Small intestine (tissue), 7 donors: ENCODE data around the gene UBE3B. TPM values are rescaled to one million over a fixed set of nuclear protein-coding genes. Genes with fewer than 3 reads are reported as not detected.

ENCODE experiments used
- DNase-seq, 2 donors: peaks; one replicate each; pipeline versions ENCODE4 v3.0.0 to v3.0.0-alpha.2; 2013
- FAIRE-seq: peaks from 2 replicates; lab custom pipeline; 2012; peaks lifted over from hg19 to GRCh38; lab: Jason Lieb, UNC
- H3K27ac ChIP-seq, 3 donors: one replicate each; pipeline ENCODE4 v1.5.1; 2013; ENCODE audit warnings: low read length in 2 of 3, mild to moderate bottlenecking in 2 of 3, control low read depth in 1 of 3, inconsistent platforms in 1 of 3, low read depth in 1 of 3, moderate library complexity in 1 of 3
- H3K27me3 ChIP-seq, 3 donors: one replicate each; pipeline ENCODE4 v1.6.1; 2013; ENCODE audit warnings: low read length in 3 of 3, inconsistent platforms in 1 of 3; ENCODE audit not compliant: control insufficient read depth in 3 of 3, insufficient read depth in 3 of 3
- H3K36me3 ChIP-seq, 3 donors: one replicate each; pipeline ENCODE4 v1.6.1; 2013; ENCODE audit warnings: low read length in 3 of 3, inconsistent platforms in 1 of 3, low read depth in 1 of 3, mild to moderate bottlenecking in 1 of 3, moderate library complexity in 1 of 3; ENCODE audit not compliant: control insufficient read depth in 3 of 3, insufficient read depth in 2 of 3
- H3K4me1 ChIP-seq, 3 donors: one replicate each; pipeline ENCODE4 v1.6.1; 2013; ENCODE audit warnings: low read length in 2 of 3, inconsistent platforms in 1 of 3, low read depth in 1 of 3, mild to moderate bottlenecking in 1 of 3, moderate library complexity in 1 of 3; ENCODE audit not compliant: control insufficient read depth in 3 of 3, insufficient read depth in 2 of 3
- H3K4me3 ChIP-seq, 3 donors: one replicate each; pipeline ENCODE4 v1.5.1; 2013; ENCODE audit warnings: low read length in 3 of 3, control low read depth in 1 of 3, inconsistent platforms in 1 of 3, low read depth in 1 of 3, mild to moderate bottlenecking in 1 of 3, moderate library complexity in 1 of 3
- H3K9me3 ChIP-seq, 2 donors: one replicate each; pipeline ENCODE4 v1.6.1; 2013; ENCODE audit warnings: low read depth in 1 of 2, low read length in 1 of 2; ENCODE audit not compliant: control insufficient read depth in 2 of 2, insufficient read depth in 1 of 2
- WGBS, 3 donors: extraction: QIAGEN DNeasy Blood & Tissue Kit; methylation state at CpG; one replicate each; pipeline ENCODE4 v1.1.7; 2013; 5-methylcytosine and 5-hydroxymethylcytosine counted together
- polyA plus RNA-seq, 4 donors: library from polyadenylated mRNA; stranded (reverse) in 3 of 4; unstranded in 1 of 4; fragments of 200-250 nt in 3 of 4; fragments of 120-200 nt in 1 of 4; gene quantifications; one replicate each; pipeline versions ENCODE4 v1.2.1 to v1.2.3, GENCODE V29; 2013
- donor health status: healthy with polysubstance abuse.
- donor health status: control.
- donor health status: control.
- donor health status: Bipolar disorder and iron deficiency.
- donor health status: healthy.

Gene UBE3B
- polyA plus RNA-seq, 4 donors = 13.0 to 33.2 (median 13.3) TPM

DNA sequence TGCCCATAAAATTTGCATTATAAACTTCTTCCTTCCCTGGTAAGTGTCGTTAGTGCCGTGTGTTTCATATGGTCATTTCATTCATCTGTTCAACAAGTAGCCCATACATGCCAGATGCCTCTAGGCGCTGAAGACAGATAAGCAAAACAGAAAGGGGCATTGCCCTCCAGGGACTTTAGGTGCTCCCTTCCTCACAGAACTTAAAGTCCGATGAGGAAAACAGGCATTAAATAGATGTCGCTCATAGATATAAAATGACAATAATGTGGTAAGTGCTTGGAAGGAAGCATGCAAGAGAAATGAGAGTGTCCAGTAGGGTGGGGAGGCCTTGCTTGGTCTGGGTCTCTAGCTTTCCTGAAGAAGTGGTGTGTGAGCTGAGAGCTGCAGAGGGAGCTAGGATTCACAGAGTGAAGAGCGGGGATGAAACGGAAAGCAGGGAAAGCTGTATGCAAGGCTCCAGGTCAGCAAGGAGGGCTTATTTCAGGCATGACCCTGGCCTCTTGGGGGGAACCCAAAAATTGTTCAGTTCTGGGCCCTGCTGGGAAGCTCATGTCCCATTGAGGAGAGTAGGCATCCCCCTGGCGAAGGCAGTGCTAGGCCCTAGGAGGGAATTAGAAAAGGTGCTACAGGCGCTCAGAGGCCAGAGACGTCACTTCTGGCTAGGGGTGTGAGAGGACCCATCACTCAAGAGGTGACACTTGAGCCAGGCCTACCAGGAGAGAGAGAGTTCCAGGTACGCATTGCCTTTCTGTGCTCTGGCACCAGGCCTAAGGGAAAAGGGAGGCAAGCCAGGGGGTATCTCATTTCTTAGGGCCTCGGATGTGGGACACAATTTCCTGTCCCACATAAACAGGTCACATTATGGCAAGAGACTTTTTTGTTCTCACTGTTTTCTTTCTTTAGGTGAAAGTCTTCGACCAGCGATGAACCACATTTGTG is 11.9 kb downstream of the UBE3B start:
- 95 to 98% (median 96%) methylated on average over 14 of the region's 14 CpGs for WGBS, 3 donors
- DNase-seq (no peak), FAIRE-seq (no peak)
- no peaks in the 10 kb centered on the region for H3K27me3 ChIP-seq
- H3K4me1 ChIP-seq = no peaks in the 10 kb centered on the region
- no peak overlapping the region for H3K27ac ChIP-seq
- H3K36me3 ChIP-seq = peaks cover 22 to 65% (median 41%) of the 10 kb centered on the region in 3 donors
- H3K4me3 ChIP-seq = no peak overlapping the region
- no peaks in the 10 kb centered on the region for H3K9me3 ChIP-seq

DNA sequence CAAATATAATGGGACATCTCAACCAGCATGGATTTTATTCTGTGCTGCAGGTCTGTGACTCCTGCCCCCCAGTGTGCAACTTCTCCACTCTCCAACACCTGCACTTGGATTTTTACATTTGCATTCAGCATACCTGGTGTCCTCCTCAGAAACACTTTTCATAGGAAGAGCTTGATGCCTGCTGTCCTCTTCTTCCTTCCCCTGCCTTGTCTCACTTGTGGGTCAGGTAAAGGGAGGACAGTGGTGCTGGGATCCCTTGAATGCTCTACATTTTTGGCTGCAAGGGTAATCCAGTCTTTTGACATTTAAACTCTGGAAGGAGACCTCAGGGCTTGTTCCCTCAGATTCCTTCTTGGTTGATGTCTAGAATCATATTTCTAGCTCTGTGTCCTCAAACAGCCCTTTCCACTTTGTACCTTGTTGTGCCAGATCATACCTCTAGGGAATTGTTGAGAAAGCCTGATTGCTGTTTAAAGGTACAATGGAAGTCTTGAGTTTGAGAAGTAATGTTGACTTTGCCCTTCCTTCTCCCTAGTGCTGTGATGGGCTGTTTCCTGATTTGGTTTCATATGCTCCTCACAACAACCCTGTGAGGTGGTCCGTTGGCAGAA is 12.6 kb downstream of the UBE3B start:
- H3K27ac ChIP-seq = no peak overlapping the region
- 83 to 89% (median 85%) methylated on average over 1 of the region's 1 CpG for WGBS, 3 donors
- FAIRE-seq (no peak), DNase-seq (no peak)
- no peaks in the 10 kb centered on the region for H3K9me3 ChIP-seq
- H3K27me3 ChIP-seq = no peaks in the 10 kb centered on the region
- no peaks in the 10 kb centered on the region for H3K4me1 ChIP-seq
- no peak overlapping the region for H3K4me3 ChIP-seq
- H3K36me3 ChIP-seq = peaks cover 22 to 60% (median 45%) of the 10 kb centered on the region in 3 donors

DNA sequence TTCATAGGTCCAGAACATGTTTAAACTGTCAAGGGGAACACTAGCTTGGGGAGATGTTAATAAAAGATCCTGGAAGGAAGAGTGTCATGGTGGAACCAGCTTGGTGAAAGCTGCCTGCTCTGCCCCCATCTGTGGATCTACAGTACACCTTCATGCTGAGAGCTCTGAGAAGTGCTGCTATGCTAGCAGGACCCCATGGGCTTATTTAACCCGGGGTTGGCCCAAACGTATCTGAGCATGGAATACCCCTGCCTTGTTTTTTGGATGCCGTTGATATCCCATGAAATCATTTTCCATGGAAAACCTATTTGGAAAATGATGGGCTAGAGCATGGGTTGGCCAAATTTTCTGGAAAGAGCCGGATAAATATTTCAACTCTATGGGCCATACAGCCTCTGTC is 14.2 kb downstream of the UBE3B start:
- WGBS, 3 donors = 94 to 96% (median 96%) methylated on average over 4 of the region's 4 CpGs
- peaks cover 18 to 55% (median 39%) of the 10 kb centered on the region in 3 donors for H3K36me3 ChIP-seq

DNA sequence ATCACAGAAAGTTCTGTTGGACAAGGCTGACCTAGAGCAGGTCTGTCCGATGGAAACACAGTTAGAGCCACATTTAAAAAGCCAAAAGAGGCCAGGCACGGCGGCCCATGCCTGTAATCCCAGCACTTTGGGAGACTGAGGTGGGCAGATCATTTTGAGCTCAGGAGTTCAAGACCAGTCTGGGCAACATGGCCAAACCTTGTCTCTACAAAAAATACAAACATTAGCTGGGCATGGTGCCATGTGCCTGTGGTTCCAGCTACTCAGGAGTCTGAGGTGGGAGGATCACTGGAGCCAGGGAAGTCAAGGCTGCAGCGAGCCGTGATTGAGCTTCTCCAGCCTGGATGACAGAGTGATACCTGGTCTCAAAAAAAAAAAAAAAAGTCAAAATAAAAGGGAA is 14.9 kb downstream of the UBE3B start:
- peaks cover 18 to 48% (median 38%) of the 10 kb centered on the region in 3 donors for H3K36me3 ChIP-seq
- no peaks in the 10 kb centered on the region for H3K4me1 ChIP-seq
- WGBS, 3 donors = 80 to 98% (median 94%) methylated on average over 5 of the region's 5 CpGs
- H3K9me3 ChIP-seq = no peaks in the 10 kb centered on the region
- FAIRE-seq (no peak), DNase-seq (no peak)
- H3K4me3 ChIP-seq = no peak overlapping the region
- no peak overlapping the region for H3K27ac ChIP-seq
- H3K27me3 ChIP-seq = no peaks in the 10 kb centered on the region

More for the DNA sequence above, 14.2 kb downstream of the UBE3B start:
- H3K27ac ChIP-seq = no peak overlapping the region
- no peaks in the 10 kb centered on the region for H3K27me3 ChIP-seq
- no peak for DNase-seq
- H3K9me3 ChIP-seq = no peaks in the 10 kb centered on the region
- H3K4me1 ChIP-seq = no peaks in the 10 kb centered on the region
- FAIRE-seq = no peak
- H3K4me3 ChIP-seq = no peak overlapping the region

DNA sequence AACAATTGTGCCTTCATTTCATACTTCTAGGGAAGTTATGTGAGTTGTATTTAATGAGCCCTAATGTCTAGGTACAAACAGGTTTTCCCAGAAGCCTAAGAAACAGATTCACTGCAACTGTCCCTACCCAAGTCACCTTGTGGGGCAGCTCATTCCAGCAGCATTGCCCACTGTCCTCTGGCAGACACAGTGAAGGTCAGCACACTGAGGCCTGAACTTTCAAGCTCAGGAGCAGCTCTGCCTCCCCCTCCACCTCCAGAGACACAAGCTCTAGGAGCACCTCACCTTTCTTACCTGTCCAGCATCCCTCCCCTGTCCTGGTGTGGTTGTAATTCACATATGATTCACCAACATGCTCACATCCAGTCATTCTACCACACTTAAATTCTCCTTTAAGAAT is 15.7 kb downstream of the UBE3B start:
- H3K27me3 ChIP-seq = no peaks in the 10 kb centered on the region
- H3K27ac ChIP-seq = no peak overlapping the region
- no peaks in the 10 kb centered on the region for H3K9me3 ChIP-seq
- no peak overlapping the region for H3K4me3 ChIP-seq
- FAIRE-seq (no peak), DNase-seq (no peak)
- peaks cover 18 to 45% (median 32%) of the 10 kb centered on the region in 3 donors for H3K36me3 ChIP-seq
- no peaks in the 10 kb centered on the region for H3K4me1 ChIP-seq

DNA sequence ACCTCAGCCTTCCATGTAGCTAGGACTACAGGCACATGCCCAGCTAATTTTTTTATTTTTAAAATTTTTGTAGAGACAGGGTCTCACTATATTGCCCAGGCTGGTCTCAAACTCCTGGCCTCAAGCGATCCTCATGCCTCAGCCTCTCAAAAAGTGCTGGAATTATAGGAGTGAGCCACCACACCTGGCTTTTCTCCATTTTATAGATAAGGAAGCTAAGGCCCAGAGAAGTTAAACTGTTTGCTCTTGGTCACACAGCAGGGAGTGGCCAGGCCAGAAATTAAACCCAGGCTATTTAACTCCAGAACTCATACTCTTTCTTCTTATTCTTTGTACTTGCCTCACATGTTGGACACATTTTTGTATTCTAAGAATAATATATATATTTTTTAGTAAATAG is 16.5 kb downstream of the UBE3B start:
- Histone ChIP-seq H3K4me3 (no peak overlapping the region), H3K36me3 (peaks cover 18 to 50% (median 29%) of the 10 kb centered on the region in 3 donors), H3K27me3 (no peaks in the 10 kb centered on the region), H3K27ac (no peak overlapping the region), H3K4me1 (no peaks in the 10 kb centered on the region), H3K9me3 (no peaks in the 10 kb centered on the region)
- 100% methylated on average over 1 of the region's 1 CpG for WGBS, 3 donors
- DNase-seq (no peak), FAIRE-seq (no peak)

DNA sequence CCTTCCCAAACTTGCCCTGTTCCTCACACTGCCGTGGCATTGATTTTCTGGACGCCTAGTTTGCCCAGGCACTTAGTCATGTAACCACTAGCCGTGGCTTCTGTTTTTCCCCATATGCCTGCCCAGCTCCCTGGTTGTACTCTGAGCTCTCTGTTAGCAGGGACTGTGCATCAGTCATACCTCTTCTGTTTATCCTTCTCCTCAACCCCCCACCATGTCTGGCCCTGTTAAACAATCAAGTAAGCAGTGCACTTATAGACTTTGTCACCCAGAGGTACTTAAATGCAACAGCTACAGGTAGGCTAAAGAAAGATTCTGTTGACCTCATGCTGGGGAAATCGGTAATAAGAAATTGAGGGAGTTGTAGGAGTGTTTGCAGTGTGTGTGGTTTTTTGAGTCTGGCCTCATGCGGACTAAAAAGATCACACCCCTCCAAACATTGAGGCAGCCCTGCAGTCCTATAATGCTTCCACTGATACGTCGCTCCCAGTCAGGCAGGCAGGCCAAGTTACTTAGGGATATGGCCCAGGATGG is 17.0 kb downstream of the UBE3B start:
- no peak overlapping the region for H3K27ac ChIP-seq
- no peaks in the 10 kb centered on the region for H3K4me1 ChIP-seq
- DNase-seq = no peak
- no peak for FAIRE-seq
- WGBS, 3 donors = 92 to 99% (median 94%) methylated on average over 7 of the region's 7 CpGs
- no peaks in the 10 kb centered on the region for H3K9me3 ChIP-seq
- peaks cover 15 to 48% (median 26%) of the 10 kb centered on the region in 3 donors for H3K36me3 ChIP-seq
- H3K27me3 ChIP-seq = no peaks in the 10 kb centered on the region
- H3K4me3 ChIP-seq = no peak overlapping the region

DNA sequence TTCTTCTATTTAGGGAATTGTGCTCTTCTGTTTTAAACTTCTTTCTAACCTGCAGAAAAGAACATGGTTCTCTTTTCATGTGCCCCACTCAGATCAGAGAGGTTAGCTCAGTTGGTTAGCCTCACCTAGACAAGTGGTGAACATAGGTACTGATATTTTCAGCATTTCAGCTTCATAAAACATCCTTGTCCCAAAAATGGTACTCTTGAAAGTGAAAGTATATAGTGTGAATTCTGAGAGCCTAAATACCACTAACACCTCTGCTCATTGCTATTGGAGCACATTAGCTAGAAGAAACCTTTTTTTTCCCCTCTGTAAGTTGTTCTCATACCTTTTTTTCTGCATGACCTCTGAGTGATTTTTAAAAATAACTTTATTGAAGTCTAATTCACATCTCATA is 17.6 kb downstream of the UBE3B start:
- peaks cover 14 to 46% (median 21%) of the 10 kb centered on the region in 3 donors for H3K36me3 ChIP-seq
- no peak overlapping the region for H3K4me3 ChIP-seq
- no peak overlapping the region for H3K27ac ChIP-seq
- H3K9me3 ChIP-seq = no peaks in the 10 kb centered on the region
- H3K4me1 ChIP-seq = no peaks in the 10 kb centered on the region
- FAIRE-seq (no peak), DNase-seq (no peak)
- no peaks in the 10 kb centered on the region for H3K27me3 ChIP-seq
